GM10847 (cell line): ENCODE results near the gene LZTR1.

ENCODE experiments used
- POLR2A ChIP-seq: IDR thresholded peaks from 2 replicates; pipeline ENCODE4 v1.6.1; 2011; ENCODE audit not compliant: insufficient read length; ENCODE audit errors: extremely low read depth

LZTR1 gene

GRCh38 chr22:20988573-20989322, 6.7 kb downstream of the LZTR1 start:
- TF ChIP-seq POLR2A = no peak

- TF ChIP-seq POLR2A = no peak
Measured at GRCh38 chr22:20989323-20990138, 7.4 kb downstream of the LZTR1 start.

- TF ChIP-seq POLR2A = no peak
Measured at GRCh38 chr22:20990184-20991180, 8.4 kb downstream of the LZTR1 start.

GRCh38 chr22:20991252-20992055, 9.4 kb downstream of the LZTR1 start:
- no peak for TF ChIP-seq POLR2A

- TF ChIP-seq POLR2A = no peak
Measured at GRCh38 chr22:20992056-20992442, 10.0 kb downstream of the LZTR1 start.

GRCh38 chr22:20992456-20993303, 10.6 kb downstream of the LZTR1 start:
- no peak for TF ChIP-seq POLR2A

GRCh38 chr22:20993304-20994127, 11.4 kb downstream of the LZTR1 start:
- TF ChIP-seq POLR2A = no peak

- no peak for TF ChIP-seq POLR2A
Measured at GRCh38 chr22:20994128-20994901, 12.2 kb downstream of the LZTR1 start.

GRCh38 chr22:20994902-20995241, 12.8 kb downstream of the LZTR1 start:
- no peak for TF ChIP-seq POLR2A

GRCh38 chr22:20995329-20996030, 13.4 kb downstream of the LZTR1 start:
- no peak for TF ChIP-seq POLR2A

- no peak for TF ChIP-seq POLR2A
Measured at GRCh38 chr22:20996031-20996410, 13.9 kb downstream of the LZTR1 start.
